ENCODE results near the gene TCN1. TPM values are rescaled to one million over a fixed set of nuclear protein-coding genes. Genes with fewer than 3 reads are reported as not detected.
"Not testable (repeated sequence)": the region's sequence is repeated elsewhere in the genome, so short reads cannot be mapped to it uniquely, and the experiment has no call there.

Gene TCN1
- total RNA-seq, 2 experiments from 2014 or later = not detected

DNA sequence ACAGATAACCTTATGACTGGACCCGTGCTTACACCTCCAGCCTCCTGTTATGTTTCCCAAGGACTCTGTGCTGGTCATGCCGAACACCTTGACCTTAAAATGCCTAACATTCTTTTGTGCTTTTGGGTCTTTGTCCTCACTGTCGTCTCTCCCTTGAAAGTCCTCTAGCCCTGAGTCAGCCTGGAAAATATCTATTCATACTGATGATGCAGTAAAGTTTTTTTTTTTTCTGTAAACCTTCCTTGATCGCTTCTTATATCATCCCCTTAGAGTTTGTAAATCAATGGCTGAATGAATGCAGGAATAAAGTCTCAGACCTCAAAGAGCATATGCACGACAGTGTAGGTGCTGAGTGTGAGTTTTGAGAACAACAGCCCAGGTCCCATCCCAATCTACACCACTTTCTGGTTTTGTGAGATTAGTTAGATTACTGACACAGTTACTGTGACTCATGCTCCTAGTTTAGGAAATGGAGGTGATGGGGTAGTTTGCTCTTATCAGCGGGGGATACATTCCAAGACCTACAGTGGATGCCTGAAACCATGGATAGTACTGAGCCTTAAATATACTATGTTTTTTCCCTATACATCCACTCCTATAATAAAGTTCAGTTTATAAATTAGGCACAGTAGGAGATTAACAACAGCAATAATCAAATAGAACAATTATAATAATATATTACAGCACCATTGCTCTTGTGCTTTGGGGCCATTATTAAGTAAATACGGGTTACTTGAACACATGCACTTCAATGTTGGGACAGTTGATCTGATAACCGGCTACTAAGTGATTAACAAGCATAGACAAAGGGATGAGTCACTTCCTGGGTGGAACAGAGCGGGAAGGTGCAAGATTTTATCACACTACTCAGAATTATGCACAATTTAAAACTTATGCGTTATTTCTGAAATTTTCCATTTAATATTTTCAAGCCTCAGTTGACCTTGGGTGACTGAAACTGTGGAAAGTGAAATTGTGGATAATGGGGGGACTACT, 8.6 kb downstream of the TCN1 start:
- BruUV-seq (replicated peaks) = no TSS peak
- Histone ChIP-seq H3K4me2 (ENCODE audit: low read length) (no peak overlapping the region), H3K9me3 (ENCODE audit: low read length) (no peaks in the 10 kb centered on the region), H3K4me1 (ENCODE audit: insufficient read depth, low read length, poor library complexity, severe bottlenecking) (no peaks in the 10 kb centered on the region), H3K9me2 (ENCODE audit: insufficient read depth, low read length) (no peaks in the 10 kb centered on the region), H3K79me2 (ENCODE audit: insufficient read depth, low read depth, low read length) (no peaks in the 10 kb centered on the region), H2AFZ (ENCODE audit: low read length) (no peak overlapping the region), H3K36me3 (ENCODE audit: insufficient read depth, low read length) (no peaks in the 10 kb centered on the region), H3K27ac (ENCODE audit: low read depth, low read length, poor library complexity, severe bottlenecking) (no peak overlapping the region), H3K4me3 (ENCODE audit: low read depth, low read length, poor library complexity, severe bottlenecking) (no peak overlapping the region), H4K20me1 (ENCODE audit: insufficient read depth, low read length) (no peaks in the 10 kb centered on the region)
- DNase-seq (ENCODE audit: low spot score) = no peak
- intact Hi-C loops (cut with micrococcal nuclease; ENCODE audit: unreplicated experiment) = no loop called here
- TF ChIP-seq, protein P1, sequence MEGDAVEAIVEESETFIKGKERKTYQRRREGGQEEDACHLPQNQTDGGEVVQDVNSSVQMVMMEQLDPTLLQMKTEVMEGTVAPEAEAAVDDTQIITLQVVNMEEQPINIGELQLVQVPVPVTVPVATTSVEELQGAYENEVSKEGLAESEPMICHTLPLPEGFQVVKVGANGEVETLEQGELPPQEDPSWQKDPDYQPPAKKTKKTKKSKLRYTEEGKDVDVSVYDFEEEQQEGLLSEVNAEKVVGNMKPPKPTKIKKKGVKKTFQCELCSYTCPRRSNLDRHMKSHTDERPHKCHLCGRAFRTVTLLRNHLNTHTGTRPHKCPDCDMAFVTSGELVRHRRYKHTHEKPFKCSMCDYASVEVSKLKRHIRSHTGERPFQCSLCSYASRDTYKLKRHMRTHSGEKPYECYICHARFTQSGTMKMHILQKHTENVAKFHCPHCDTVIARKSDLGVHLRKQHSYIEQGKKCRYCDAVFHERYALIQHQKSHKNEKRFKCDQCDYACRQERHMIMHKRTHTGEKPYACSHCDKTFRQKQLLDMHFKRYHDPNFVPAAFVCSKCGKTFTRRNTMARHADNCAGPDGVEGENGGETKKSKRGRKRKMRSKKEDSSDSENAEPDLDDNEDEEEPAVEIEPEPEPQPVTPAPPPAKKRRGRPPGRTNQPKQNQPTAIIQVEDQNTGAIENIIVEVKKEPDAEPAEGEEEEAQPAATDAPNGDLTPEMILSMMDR (conservative IDR thresholded peaks at IDR 0.05; ENCODE audit: low read length) = no peak
- TF ChIP-seq EZH2phosphoT487 (IDR thresholded peaks at IDR 0.05; ENCODE audit: borderline replicate concordance, low read depth, low read length) = no peak
- ChIA-PET POLR2A (interaction anchor here (0.5 kb wide), 1 partner anchor 72 kb away, joined by 3 read pairs; no protein-coding TSS in a partner anchor), CTCF (ENCODE audit: unreplicated experiment) (no interaction called here)

DNA sequence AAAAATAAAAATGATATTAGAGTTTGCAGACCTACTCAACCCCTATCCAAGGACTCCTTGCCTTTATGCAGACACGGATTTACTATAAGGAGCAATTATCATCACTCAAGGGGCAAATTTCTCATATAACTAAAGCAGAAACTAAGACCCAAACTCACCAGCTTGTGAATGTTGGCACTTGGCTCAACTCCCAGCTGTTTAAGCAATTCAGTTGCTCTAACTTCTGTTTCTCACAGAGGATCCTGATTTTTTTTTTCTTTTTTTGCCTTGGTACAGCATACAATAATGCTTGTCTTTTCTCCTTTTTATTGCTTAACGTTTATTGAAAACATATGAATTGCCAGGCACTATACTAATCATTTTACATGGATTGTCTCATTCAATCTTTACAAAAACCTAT, 11.4 kb downstream of the TCN1 start:
- TF ChIP-seq, protein P1 (conservative IDR thresholded peaks at IDR 0.05; ENCODE audit: low read length) = no peak
- no peak for TF ChIP-seq EZH2phosphoT487 (IDR thresholded peaks at IDR 0.05; ENCODE audit: borderline replicate concordance, low read depth, low read length)
- POLR2A ChIA-PET = no interaction called here
- H3K4me1 ChIP-seq (ENCODE audit: insufficient read depth, low read length, poor library complexity, severe bottlenecking) = no peaks in the 10 kb centered on the region

DNA sequence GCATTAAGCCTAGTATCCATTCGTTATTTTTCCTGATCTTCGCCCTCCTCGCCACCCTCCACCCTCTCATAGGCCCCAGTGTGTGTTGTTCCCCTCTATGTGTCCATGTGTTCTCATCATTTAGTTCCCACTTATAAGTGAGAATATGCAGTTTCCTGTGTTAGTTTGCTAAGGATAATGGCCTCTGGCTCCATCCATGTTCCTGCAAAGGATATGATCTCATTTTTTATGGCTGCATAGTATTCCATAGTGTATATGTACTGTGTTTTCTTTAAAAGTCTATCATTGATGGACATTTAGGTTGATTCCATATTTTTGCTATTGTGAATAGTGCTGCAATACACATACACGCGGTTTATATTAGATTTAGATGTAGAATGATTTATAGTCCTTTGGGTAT, 14.9 kb downstream of the TCN1 start:
- POLR2A ChIA-PET = not testable (repeated sequence)

More for the DNA sequence above, 11.4 kb downstream of the TCN1 start:
- no peaks in the 10 kb centered on the region for H3K36me3 ChIP-seq (ENCODE audit: insufficient read depth, low read length)
- BruUV-seq (replicated peaks) = no TSS peak
- H3K27ac ChIP-seq (ENCODE audit: low read depth, low read length, poor library complexity, severe bottlenecking) = no peak overlapping the region
- no peaks in the 10 kb centered on the region for H3K9me2 ChIP-seq (ENCODE audit: insufficient read depth, low read length)
- no peaks in the 10 kb centered on the region for H4K20me1 ChIP-seq (ENCODE audit: insufficient read depth, low read length)
- intact Hi-C loops (cut with micrococcal nuclease; ENCODE audit: unreplicated experiment) = no loop called here
- no peak overlapping the region for H2AFZ ChIP-seq (ENCODE audit: low read length)
- no peaks in the 10 kb centered on the region for H3K9me3 ChIP-seq (ENCODE audit: low read length)
- no peak overlapping the region for H3K4me3 ChIP-seq (ENCODE audit: low read depth, low read length, poor library complexity, severe bottlenecking)
- CTCF ChIA-PET (ENCODE audit: unreplicated experiment) = no interaction called here
- no peaks in the 10 kb centered on the region for H3K79me2 ChIP-seq (ENCODE audit: insufficient read depth, low read depth, low read length)
- no peak for DNase-seq (ENCODE audit: low spot score)
- no peak overlapping the region for H3K4me2 ChIP-seq (ENCODE audit: low read length)

DNA sequence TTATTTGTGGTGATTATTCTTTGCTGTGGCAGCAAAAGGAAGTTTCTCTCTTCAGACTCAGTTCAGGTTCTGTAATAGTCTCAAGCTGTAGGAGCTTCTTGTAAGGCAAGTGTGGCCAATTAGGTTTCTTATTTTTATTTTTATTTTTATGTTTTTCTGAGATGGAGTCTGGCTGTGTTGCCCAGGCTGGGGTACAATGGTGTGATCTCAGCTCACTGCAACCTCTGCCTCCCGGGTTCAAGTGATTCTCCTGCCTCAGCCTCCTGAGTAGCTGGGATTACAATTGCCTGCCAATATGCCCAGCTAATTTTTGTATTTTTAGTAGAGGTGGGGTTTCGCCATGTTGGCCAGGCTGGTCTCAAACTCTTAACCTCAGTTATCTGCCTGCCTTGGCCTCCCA, 16.7 kb downstream of the TCN1 start:
- H3K9me2 ChIP-seq (ENCODE audit: insufficient read depth, low read length); BruUV-seq (replicated peaks); H3K36me3 ChIP-seq (ENCODE audit: insufficient read depth, low read length); POLR2A ChIA-PET; H4K20me1 ChIP-seq (ENCODE audit: insufficient read depth, low read length); H3K27ac ChIP-seq (ENCODE audit: low read depth, low read length, poor library complexity, severe bottlenecking); intact Hi-C loops (cut with micrococcal nuclease; ENCODE audit: unreplicated experiment); CTCF ChIA-PET (ENCODE audit: unreplicated experiment); H3K9me3 ChIP-seq (ENCODE audit: low read length); H3K4me3 ChIP-seq (ENCODE audit: low read depth, low read length, poor library complexity, severe bottlenecking); DNase-seq (ENCODE audit: low spot score); H3K79me2 ChIP-seq (ENCODE audit: insufficient read depth, low read depth, low read length); H3K4me2 ChIP-seq (ENCODE audit: low read length); H2AFZ ChIP-seq (ENCODE audit: low read length); H3K4me1 ChIP-seq (ENCODE audit: insufficient read depth, low read length, poor library complexity, severe bottlenecking): not testable (repeated sequence)

More for the DNA sequence above, 14.9 kb downstream of the TCN1 start:
- H3K4me2 ChIP-seq (ENCODE audit: low read length); H3K36me3 ChIP-seq (ENCODE audit: insufficient read depth, low read length); H3K4me1 ChIP-seq (ENCODE audit: insufficient read depth, low read length, poor library complexity, severe bottlenecking); CTCF ChIA-PET (ENCODE audit: unreplicated experiment); H3K79me2 ChIP-seq (ENCODE audit: insufficient read depth, low read depth, low read length); H3K9me3 ChIP-seq (ENCODE audit: low read length); intact Hi-C loops (cut with micrococcal nuclease; ENCODE audit: unreplicated experiment); H3K9me2 ChIP-seq (ENCODE audit: insufficient read depth, low read length); H2AFZ ChIP-seq (ENCODE audit: low read length); H4K20me1 ChIP-seq (ENCODE audit: insufficient read depth, low read length); DNase-seq (ENCODE audit: low spot score); BruUV-seq (replicated peaks); H3K27ac ChIP-seq (ENCODE audit: low read depth, low read length, poor library complexity, severe bottlenecking); H3K4me3 ChIP-seq (ENCODE audit: low read depth, low read length, poor library complexity, severe bottlenecking): not testable (repeated sequence)
